Glomerular visceral epithelial cell (primary cell): Measurements from ENCODE around the gene CCKAR.

Source experiments
- DNase-seq: peaks from one replicate; pipeline ENCODE4 v3.0.0-alpha.2; 2016; ENCODE audit errors: extremely low spot score

Gene CCKAR

GRCh38 chr4:26459756-26460530 is 30.3 kb downstream of the CCKAR start:
- DNase-seq: no peak

DNA sequence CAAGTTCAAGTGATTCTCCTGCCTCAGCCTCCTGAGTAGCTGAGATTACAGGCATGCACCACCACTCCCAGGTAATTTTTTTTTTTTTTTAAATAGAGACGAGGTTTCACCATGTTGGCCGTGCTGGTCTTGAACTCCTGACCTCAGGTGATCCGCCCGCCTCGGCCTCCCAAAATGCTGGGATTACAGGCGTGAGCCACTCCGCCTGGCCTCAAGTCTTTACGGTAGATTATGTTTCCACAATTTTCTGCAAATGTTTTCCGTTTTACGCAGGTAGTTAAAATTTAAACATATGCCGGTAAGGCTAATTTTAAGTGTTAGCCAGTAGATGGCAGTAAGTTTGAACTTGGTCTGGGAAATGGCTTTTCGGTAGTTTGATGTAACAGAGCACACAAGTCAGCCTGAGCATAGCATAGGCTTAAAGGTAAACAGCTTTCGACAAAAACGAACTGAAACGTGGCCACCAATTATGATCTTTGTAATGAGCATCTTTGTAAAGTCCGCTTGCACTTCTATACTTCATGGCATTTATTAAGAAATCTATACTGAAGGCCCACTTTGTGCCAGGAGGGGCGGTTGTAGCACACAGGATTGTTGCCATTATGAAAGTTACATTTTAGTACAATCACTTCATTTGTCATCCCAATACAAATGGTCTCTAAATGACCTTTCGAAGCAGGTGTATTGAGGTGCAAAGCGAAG is 31.1 kb downstream of the CCKAR start:
- DNase-seq: peak; percentile 69

DNA sequence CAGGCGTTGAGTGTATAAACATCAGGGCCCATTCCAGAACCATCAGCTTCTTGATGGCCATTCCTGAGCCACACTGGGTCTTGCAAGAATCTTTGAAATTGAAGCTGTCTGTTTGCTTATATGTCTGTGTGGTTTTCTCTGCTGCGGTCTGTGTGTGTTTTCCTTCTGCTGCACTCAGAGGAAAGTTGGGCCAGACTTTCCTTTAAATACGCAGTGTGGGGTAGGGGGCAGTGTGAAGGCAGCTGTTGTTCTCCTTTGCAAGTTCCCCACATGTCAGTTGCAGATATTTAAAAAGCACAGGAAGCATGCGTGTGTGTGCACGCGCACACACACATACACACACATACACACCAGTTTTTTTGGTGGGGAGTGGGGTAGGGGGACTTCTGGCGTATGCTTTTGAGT is 32.1 kb downstream of the CCKAR start:
- no peak for DNase-seq

DNA sequence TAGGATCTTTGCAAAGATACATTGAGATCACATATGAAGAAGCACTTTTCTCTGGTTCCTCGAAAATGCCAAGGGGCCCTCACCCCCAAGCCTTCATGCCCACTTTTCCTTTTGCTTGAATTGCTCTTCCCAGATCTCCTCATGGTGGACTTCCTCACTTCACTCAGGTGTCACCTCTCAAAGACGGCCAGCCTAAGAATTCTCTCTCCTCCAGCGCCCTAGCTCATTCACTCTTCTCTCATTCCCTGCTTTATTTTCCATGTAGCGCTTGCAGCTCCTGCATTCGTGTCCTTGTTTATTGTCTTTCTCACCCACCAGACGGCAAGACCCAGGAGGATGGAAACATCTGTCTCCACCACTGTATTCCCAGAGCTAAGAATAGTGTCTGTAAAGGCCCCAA is 32.9 kb downstream of the CCKAR start:
- DNase-seq: no peak

- DNase-seq: no peak
These were observed 34.7 kb downstream of the CCKAR start for GRCh38 chr4:26455571-26455970.

DNA sequence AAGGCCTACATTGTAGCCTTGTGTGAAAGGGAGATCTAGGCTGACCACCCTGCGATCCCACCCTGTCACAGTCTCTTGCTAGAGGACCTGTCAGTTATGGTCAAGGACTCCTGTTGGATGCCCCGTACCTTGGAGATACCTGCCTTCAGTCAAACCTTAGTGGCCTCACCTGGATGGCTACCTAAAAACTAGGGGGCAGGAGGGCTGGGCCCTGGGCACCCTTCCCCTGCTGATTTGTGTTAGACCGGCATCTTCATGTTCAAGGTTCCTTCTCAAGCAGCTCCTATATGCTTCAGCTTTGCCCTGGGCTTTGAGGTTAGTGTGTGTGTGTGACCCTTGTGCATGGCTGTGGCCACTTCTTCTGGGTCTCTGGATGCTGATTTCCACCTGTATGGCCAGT is 35.3 kb downstream of the CCKAR start:
- no peak for DNase-seq

GRCh38 chr4:26452565-26453531 is 37.4 kb downstream of the CCKAR start:
- DNase-seq: no peak

- no peak for DNase-seq
These were observed 38.7 kb downstream of the CCKAR start for GRCh38 chr4:26451597-26451996.

DNA sequence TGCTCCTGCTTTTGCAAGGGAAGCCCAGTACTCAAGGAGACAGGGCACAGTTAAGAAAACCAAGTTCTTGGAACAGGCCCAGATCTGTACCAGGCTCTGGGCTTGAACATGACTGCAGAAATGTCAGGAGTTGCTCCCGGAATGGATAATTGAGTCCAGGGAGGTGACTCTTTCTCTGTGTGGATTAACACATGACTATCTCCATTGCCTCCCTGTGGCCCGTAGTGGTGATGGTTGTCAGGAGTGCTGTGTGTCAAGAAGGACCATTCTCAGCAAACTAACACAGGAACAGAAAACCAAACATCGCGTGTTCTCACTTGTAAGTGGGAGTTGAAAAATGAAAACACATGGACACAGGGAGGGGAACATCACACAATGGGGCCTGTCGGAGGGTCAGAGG is 39.9 kb downstream of the CCKAR start:
- no peak for DNase-seq

- DNase-seq: no peak
These were observed 42.9 kb downstream of the CCKAR start for GRCh38 chr4:26447378-26447777.

- no peak for DNase-seq
These were observed 48.5 kb downstream of the CCKAR start for GRCh38 chr4:26441771-26442170.

DNA sequence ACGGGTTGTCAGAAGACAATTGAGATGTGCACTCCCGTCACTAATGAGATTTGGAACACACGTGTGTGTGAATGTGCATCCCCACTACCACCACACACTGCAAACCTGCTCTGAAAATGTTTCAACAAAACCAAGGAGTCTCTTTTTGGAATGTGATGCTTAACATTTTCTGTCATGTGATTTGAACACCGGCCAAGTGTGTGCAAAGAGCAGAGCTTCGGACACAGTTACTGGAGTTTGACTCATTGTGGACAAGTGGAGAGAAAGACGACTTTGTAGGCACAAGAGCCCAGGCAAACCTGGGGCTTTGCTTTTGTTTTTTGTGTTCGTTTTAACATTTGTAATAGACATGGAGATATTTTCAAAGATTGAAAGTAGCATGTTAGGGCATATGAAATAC is 49.2 kb downstream of the CCKAR start:
- DNase-seq: peak; percentile 31

DNA sequence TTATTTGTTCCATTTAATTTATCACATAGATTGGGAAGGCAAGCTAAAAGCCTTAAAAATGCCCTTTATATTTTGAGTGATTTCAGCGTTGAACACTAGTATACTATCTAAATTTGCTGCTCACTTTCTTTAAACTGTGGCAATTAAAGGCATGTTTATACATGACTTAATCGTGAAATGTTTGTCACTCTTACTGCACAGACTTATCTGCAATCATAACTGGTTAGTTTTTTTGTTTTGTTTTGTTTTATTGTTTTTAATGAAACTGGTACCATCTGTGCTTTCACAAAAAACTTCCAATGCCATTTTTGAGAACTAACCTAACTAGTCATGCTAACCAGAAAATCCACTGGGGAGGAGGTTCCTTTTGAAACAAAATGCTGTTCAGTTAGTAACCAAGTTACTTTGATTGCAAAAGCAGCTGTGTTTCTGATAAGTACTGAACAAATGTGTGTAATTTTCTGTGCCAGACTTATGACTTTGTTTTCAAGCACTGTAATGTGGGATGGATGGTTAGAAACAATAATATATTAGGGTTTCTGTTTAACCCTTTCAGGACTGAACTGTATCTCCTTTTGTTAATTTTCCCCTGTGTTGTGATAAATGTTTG is 56.1 kb downstream of the CCKAR start:
- DNase-seq: no peak

DNA sequence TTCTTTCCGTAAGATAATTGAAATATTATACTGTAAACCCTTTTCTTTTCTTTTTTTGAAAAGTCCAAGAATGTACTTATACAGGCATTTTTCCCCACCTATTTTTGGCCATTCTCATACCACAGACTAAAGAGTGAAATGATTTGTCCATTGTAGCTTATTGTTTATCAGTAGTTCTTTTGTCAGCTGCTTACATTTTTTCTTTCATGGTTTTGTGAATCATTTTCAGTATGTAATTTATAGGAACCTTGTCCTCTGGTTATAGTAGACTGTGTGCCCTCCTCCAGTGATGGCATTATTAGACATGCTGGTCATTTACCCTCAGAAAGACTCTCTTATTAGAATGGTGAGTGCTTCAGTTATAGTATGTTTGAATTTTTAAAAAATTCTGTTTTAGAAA is 56.7 kb downstream of the CCKAR start:
- no peak for DNase-seq

- no peak for DNase-seq
These were observed 57.9 kb downstream of the CCKAR start for GRCh38 chr4:26432419-26432818.

- no peak for DNase-seq
These were observed 58.7 kb downstream of the CCKAR start for GRCh38 chr4:26431461-26432180.
